ENCODE measurements around the gene SH3RF3. TPM values are rescaled to one million over a fixed set of nuclear protein-coding genes. Genes with fewer than 3 reads are reported as not detected.

The SH3RF3 gene
- total and polyA plus RNA-seq, 10 of the 15 experiments (the other 5 are each of a cell fraction or from before 2014, with no cell fraction given) = 0.08 to 8.8 (median 2.3) TPM

DNA sequence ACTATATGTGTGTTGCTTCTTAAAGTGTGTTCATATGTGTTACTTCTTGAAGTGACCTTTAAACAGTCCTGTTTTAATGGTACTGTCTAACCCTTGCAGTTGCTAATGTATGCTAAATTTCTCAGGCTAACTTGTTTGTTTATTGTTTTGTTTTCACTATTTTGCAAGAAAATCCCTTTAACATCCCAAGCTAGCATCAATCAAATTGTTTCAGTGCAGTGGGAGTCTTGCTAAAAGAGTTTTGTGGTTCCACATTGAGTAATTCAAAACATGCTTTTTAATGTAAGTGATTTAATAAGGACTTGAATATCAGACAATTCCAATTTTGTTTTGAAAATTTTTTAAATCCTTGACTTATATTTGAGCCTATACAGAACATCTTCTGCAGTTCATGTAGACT, 3.6 kb downstream of the SH3RF3 start (continued):
- no peak for TF ChIP-seq KDM1A (IDR thresholded peaks at IDR 0.05; ENCODE audit: borderline replicate concordance)
- no peak for TF ChIP-seq RB1 (IDR thresholded peaks at IDR 0.05; ENCODE audit: borderline replicate concordance)
- no peak for TF ChIP-seq YBX1 (IDR thresholded peaks at IDR 0.05)
- TF ChIP-seq CHD1 (IDR thresholded peaks at IDR 0.05; ENCODE audit: low read depth, low read length) = no peak
- TF ChIP-seq ETV6 (conservative IDR thresholded peaks at IDR 0.05 in 1 of 2, IDR thresholded peaks at IDR 0.05 in 1 of 2; ENCODE audit: borderline replicate concordance in 1 of 2, low read depth in 1 of 2) = no peak
- no peak for TF ChIP-seq DPF2 (IDR thresholded peaks at IDR 0.05)
- no peak for TF ChIP-seq HDGF (IDR thresholded peaks at IDR 0.05)
- TF ChIP-seq IRF4 (IDR thresholded peaks at IDR 0.05; ENCODE audit: low read depth, low read length) = no peak
- no peak for TF ChIP-seq E2F8 (IDR thresholded peaks at IDR 0.05; ENCODE audit: low read depth, partially characterized antibody)
- no peak for TF ChIP-seq NR2C2 (IDR thresholded peaks at IDR 0.05; ENCODE audit: borderline replicate concordance, control insufficient read depth, insufficient read length, low read depth)
- no peak for TF ChIP-seq FOS (IDR thresholded peaks at IDR 0.05; ENCODE audit: borderline replicate concordance, extremely low read depth, insufficient read length)

Measured in GM12878 (cell line).